Measurements from ENCODE around the gene LRRC8C.

DNA sequence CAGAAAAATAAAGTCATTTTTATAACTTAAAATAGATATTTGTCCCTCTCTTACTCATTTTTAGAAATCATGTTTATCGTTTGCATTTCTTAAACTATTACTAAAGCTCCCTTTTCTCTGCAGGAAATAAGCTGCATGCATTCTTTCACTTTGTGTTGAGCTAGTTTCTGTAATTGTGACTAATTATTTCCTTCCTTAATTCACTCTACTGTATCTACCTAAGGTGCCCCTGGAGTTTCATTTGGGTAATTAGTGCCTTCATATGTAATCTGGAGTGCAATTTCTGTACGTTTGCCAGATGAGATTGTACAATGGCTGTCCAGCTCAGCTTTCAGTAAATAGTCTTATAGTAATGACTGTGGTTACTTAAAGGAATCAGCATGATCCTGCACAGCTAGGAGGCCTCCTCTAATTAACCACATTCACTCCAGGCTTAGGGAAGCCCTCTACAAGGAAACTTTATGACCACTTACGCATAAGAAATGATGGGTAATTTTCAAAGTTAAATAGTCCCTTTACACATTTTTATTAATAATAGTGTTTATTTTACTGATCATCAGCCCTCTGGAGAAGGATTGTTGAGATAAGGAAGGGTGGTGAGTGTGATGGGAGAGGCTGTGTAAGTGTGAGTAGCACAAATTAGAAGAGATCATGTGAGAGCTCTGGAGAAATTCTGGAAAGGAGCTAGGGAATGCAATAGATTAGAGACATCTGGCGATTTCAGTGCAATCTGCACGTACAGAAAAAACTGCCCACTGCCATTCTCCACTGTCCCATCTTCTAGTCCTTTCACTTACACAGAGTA, 86.8 kb downstream of the LRRC8C start:
- TF ChIP-seq EZH2 (IDR thresholded peaks at IDR 0.05; ENCODE audit: insufficient read depth, poor library complexity, severe bottlenecking) = no peak
- TF ChIP-seq EZH2phosphoT487 (IDR thresholded peaks at IDR 0.05; ENCODE audit: insufficient read depth, low read depth) = no peak
